Fibroblast of lung (primary cell): ENCODE measurements around the gene PFKP. TPM values are rescaled to one million over a fixed set of nuclear protein-coding genes. Genes with fewer than 3 reads are reported as not detected.

Source experiments
- DNase-seq, 2 donors: peaks; one replicate each; pipeline versions ENCODE4 v3.0.0 to v3.0.0-alpha.2; 2010; ENCODE audit warnings: low read depth in 2 of 2
- H2AFZ ChIP-seq: 2 replicates; pipeline ENCODE4 v1.5.1; 2012; ENCODE audit warnings: low read length, control low read depth, inconsistent platforms
- H3K27ac ChIP-seq: 2 replicates; pipeline ENCODE4 v1.5.1; 2011; ENCODE audit warnings: low read length, control low read depth; ENCODE audit not compliant: insufficient read depth
- H3K27me3 ChIP-seq: 2 replicates; pipeline ENCODE4 v1.5.1; 2011; ENCODE audit warnings: mild to moderate bottlenecking, low read length; ENCODE audit not compliant: control insufficient read depth, insufficient read depth
- H3K36me3 ChIP-seq: 2 replicates; pipeline ENCODE4 v1.5.1; 2011; ENCODE audit warnings: low read length; ENCODE audit not compliant: control insufficient read depth, insufficient read depth
- H3K4me1 ChIP-seq: 2 replicates; pipeline ENCODE4 v1.5.1; 2011; ENCODE audit warnings: low read length; ENCODE audit not compliant: control insufficient read depth, insufficient read depth; ENCODE audit errors: extremely low read depth
- H3K4me2 ChIP-seq: 2 replicates; pipeline ENCODE4 v1.5.1; 2011; ENCODE audit warnings: low read length, control low read depth; ENCODE audit not compliant: insufficient read depth; ENCODE audit errors: extremely low read depth
- H3K4me3 ChIP-seq, 4 experiments: fragments of 200-600 bp in 1 of 4; sonication (generic) in 1 of 4; replicated peaks in 1 of 4; 2 replicates each; pipeline ENCODE4 v1.5.1; 2011 to 2016; ENCODE audit warnings: low read length in 4 of 4, low read depth in 3 of 4, mild to moderate bottlenecking in 3 of 4, control low read depth in 2 of 4, inconsistent platforms in 1 of 4, mixed read lengths in 1 of 4; ENCODE audit not compliant: insufficient read depth in 1 of 4; ENCODE audit errors: control extremely low read depth in 1 of 4
- H3K79me2 ChIP-seq: 2 replicates; pipeline ENCODE4 v1.5.1; 2012; ENCODE audit warnings: mild to moderate bottlenecking, low read length, inconsistent platforms; ENCODE audit not compliant: control insufficient read depth, insufficient read depth
- H3K9ac ChIP-seq: 2 replicates; pipeline ENCODE4 v1.5.1; 2011; ENCODE audit warnings: mild to moderate bottlenecking, low read length, control low read depth; ENCODE audit not compliant: insufficient read depth
- H3K9me3 ChIP-seq: 2 replicates; pipeline ENCODE4 v1.5.1; 2012; ENCODE audit warnings: low read depth, low read length; ENCODE audit not compliant: control insufficient read depth, insufficient read depth
- H4K20me1 ChIP-seq: 2 replicates; pipeline ENCODE4 v1.5.1; 2011; ENCODE audit warnings: low read length; ENCODE audit not compliant: control insufficient read depth, insufficient read depth; ENCODE audit errors: extremely low read depth
- EZH2 ChIP-seq: IDR thresholded peaks from 2 replicates; pipeline ENCODE4 v1.5.1; 2012; ENCODE audit warnings: low read length, control low read depth, mild to moderate bottlenecking; ENCODE audit errors: missing control alignments
- polyA plus RNA-seq, 2 donors: library from polyadenylated mRNA; depleted of rRNA in 1 of 2; stranded (reverse) in 1 of 2; unstranded in 1 of 2; fragments of >200 nt; gene quantifications; 2 replicates each; pipeline ENCODE4 v1.2.1, GENCODE V29; 2011 to 2012; ENCODE audit warnings: missing spikeins in 1 of 2
- total RNA-seq: library from RNA; depleted of rRNA; stranded (reverse); fragments of >200 nt; gene quantifications from 2 replicates; pipeline ENCODE4 v1.2.1, GENCODE V29; 2014
- TF ChIP-seq, protein P1 (sequence below), 2 donors: IDR thresholded peaks in 1 of 2; conservative IDR thresholded peaks in 1 of 2; 1 replicate in 1 of 2; 2 replicates in 1 of 2; pipeline ENCODE4 v1.5.1; 2011 to 2012; ENCODE audit warnings: low read length in 2 of 2, control low read depth in 1 of 2, inconsistent platforms in 1 of 2, low read depth in 1 of 2, mild to moderate bottlenecking in 1 of 2

PFKP gene
- total and polyA plus RNA-seq, 2 donors (not counting 1 experiment from before 2014, with no cell fraction given), result 74.3 to 90.3 TPM

- Histone ChIP-seq H3K9ac (no peak overlapping the region), H3K27me3 (no peaks in the 10 kb centered on the region), H4K20me1 (no peaks in the 10 kb centered on the region), H3K4me3 (no peak overlapping the region), H3K9me3 (no peaks in the 10 kb centered on the region), H3K4me1 (no peaks in the 10 kb centered on the region), H3K27ac (no peak overlapping the region), H3K36me3 (peaks cover 45% of the 10 kb centered on the region), H2AFZ (no peak overlapping the region), H3K4me2 (no peak overlapping the region), H3K79me2 (no peaks in the 10 kb centered on the region)
- DNase-seq, result no peak
- TF ChIP-seq, protein P1, sequence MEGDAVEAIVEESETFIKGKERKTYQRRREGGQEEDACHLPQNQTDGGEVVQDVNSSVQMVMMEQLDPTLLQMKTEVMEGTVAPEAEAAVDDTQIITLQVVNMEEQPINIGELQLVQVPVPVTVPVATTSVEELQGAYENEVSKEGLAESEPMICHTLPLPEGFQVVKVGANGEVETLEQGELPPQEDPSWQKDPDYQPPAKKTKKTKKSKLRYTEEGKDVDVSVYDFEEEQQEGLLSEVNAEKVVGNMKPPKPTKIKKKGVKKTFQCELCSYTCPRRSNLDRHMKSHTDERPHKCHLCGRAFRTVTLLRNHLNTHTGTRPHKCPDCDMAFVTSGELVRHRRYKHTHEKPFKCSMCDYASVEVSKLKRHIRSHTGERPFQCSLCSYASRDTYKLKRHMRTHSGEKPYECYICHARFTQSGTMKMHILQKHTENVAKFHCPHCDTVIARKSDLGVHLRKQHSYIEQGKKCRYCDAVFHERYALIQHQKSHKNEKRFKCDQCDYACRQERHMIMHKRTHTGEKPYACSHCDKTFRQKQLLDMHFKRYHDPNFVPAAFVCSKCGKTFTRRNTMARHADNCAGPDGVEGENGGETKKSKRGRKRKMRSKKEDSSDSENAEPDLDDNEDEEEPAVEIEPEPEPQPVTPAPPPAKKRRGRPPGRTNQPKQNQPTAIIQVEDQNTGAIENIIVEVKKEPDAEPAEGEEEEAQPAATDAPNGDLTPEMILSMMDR (conservative IDR thresholded peaks at IDR 0.05 in 1 of 2, IDR thresholded peaks at IDR 0.05 in 1 of 2; ENCODE audit: low read depth in 1 of 2, low read length in 2 of 2), result no peak
- no peak for TF ChIP-seq EZH2
These were observed 78.0 kb downstream of the PFKP start for GRCh38 chr10:3145366-3145765.

DNA sequence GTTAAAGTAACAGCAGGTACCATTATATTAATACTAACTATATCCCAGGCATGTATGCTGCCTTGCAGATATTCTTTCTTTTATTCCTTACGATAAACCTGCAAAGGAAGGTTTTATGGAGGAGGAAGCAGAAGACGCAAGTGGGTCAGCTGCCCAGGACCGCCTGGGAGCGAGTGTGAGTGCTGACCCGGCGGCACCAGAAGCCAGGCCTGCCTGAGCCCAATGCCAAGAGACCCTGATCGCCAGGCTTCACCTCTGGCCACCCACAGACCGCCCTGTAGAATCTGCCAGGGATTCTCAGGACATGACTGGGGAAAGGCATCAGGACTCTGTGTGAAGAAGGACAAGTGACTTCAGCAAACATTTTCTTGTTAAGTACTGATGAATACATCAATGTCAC lies 78.9 kb downstream of the PFKP start:
- no peak for DNase-seq
- Histone ChIP-seq H3K27me3 (no peaks in the 10 kb centered on the region), H4K20me1 (no peaks in the 10 kb centered on the region), H3K9ac (no peak overlapping the region), H2AFZ (no peak overlapping the region), H3K4me2 (no peak overlapping the region), H3K4me3 (no peak overlapping the region), H3K9me3 (no peaks in the 10 kb centered on the region), H3K27ac (no peak overlapping the region), H3K4me1 (no peaks in the 10 kb centered on the region), H3K36me3 (peaks cover 50% of the 10 kb centered on the region), H3K79me2 (no peaks in the 10 kb centered on the region)
- TF ChIP-seq, protein P1 (conservative IDR thresholded peaks at IDR 0.05 in 1 of 2, IDR thresholded peaks at IDR 0.05 in 1 of 2; ENCODE audit: low read depth in 1 of 2, low read length in 2 of 2), result no peak
- no peak for TF ChIP-seq EZH2

- Histone ChIP-seq H3K27me3 (no peaks in the 10 kb centered on the region), H3K4me1 (no peaks in the 10 kb centered on the region), H3K79me2 (no peaks in the 10 kb centered on the region), H3K9ac (no peak overlapping the region), H4K20me1 (no peaks in the 10 kb centered on the region), H2AFZ (no peak overlapping the region), H3K4me2 (no peak overlapping the region), H3K4me3 (no peak overlapping the region), H3K36me3 (peaks cover 47% of the 10 kb centered on the region), H3K27ac (no peak overlapping the region), H3K9me3 (no peaks in the 10 kb centered on the region)
- no peak for TF ChIP-seq EZH2
- TF ChIP-seq, protein P1 (conservative IDR thresholded peaks at IDR 0.05 in 1 of 2, IDR thresholded peaks at IDR 0.05 in 1 of 2; ENCODE audit: low read depth in 1 of 2, low read length in 2 of 2), result no peak
- DNase-seq, result no peak
These were observed 79.9 kb downstream of the PFKP start for GRCh38 chr10:3147117-3147820.
